PC-9 (cell line): ENCODE results near the gene IQSEC1. TPM values are rescaled to one million over a fixed set of nuclear protein-coding genes. Genes with fewer than 3 reads are reported as not detected.

Source experiments
- BruUV-seq: library from RNA; stranded (reverse); fragments of 400-500 nt; replicated peaks from 2 replicates; lab custom pipeline; 2021; lab: Mats Ljungman, UMichigan
- CTCF ChIA-PET: fragments of 300-600 bp; sonication (Branson Sonifier 250); formaldehyde crosslinking; loops from one replicate; lab custom pipeline; 2022; ENCODE audit warnings: antibody characterized with exemption; lab: Charles Lee
- POLR2A ChIA-PET: fragments of 300-600 bp; sonication (Branson Sonifier 250); formaldehyde crosslinking; loops from one replicate; lab custom pipeline; 2022; ENCODE audit warnings: antibody characterized with exemption; ENCODE audit not compliant: unreplicated experiment; lab: Charles Lee
- DNase-seq, 2 experiments: peaks; one replicate each; pipeline versions ENCODE4 v3.0.0 to v3.0.0-alpha.2; 2015 to 2022; ENCODE audit warnings: mixed read lengths in 1 of 2
- H2AFZ ChIP-seq: fragments of 200-600 bp; sonication (generic); 2 replicates; pipeline ENCODE4 v1.8.1; 2017; ENCODE audit warnings: antibody characterized with exemption
- H3F3A ChIP-seq: fragments of 200-600 bp; sonication (generic); 2 replicates; pipeline ENCODE4 v1.8.1; 2017; ENCODE audit warnings: antibody characterized with exemption, mild to moderate bottlenecking, low read depth; ENCODE audit not compliant: insufficient read depth
- H3K27ac ChIP-seq: fragments of 200-600 bp; sonication (generic); 2 replicates; pipeline ENCODE4 v1.6.1; 2016; ENCODE audit warnings: mixed run types
- H3K27me3 ChIP-seq: fragments of 200-600 bp; sonication (generic); 2 replicates; pipeline ENCODE4 v1.6.1; 2016; ENCODE audit warnings: low read depth, mixed run types; ENCODE audit not compliant: insufficient read depth
- H3K36me3 ChIP-seq: fragments of 200-600 bp; sonication (generic); 2 replicates; pipeline ENCODE4 v1.6.1; 2016; ENCODE audit warnings: low read depth, mixed run types
- H3K4me1 ChIP-seq: fragments of 200-600 bp; sonication (generic); replicated peaks from 2 replicates; pipeline ENCODE4 v1.6.1; 2016; ENCODE audit warnings: mixed run types; ENCODE audit not compliant: insufficient read depth
- H3K4me2 ChIP-seq: fragments of 200-600 bp; sonication (generic); 2 replicates; pipeline ENCODE4 v1.6.1; 2017; ENCODE audit warnings: mixed run types
- H3K4me3 ChIP-seq: fragments of 200-600 bp; sonication (generic); 2 replicates; pipeline ENCODE4 v1.6.1; 2016; ENCODE audit warnings: mixed run types
- H3K79me2 ChIP-seq: fragments of 200-600 bp; sonication (generic); 2 replicates; pipeline ENCODE4 v1.6.1; 2017; ENCODE audit warnings: low read depth, mixed run types
- H3K9me2 ChIP-seq: fragments of 200-600 bp; sonication (generic); 2 replicates; pipeline ENCODE4 v1.8.1; 2017; ENCODE audit warnings: mild to moderate bottlenecking; ENCODE audit not compliant: insufficient read depth
- H3K9me3 ChIP-seq: fragments of 200-600 bp; sonication (generic); 2 replicates; pipeline ENCODE4 v1.8.1; 2016; ENCODE audit warnings: low read depth; ENCODE audit not compliant: insufficient read depth
- H4K20me1 ChIP-seq: fragments of 200-600 bp; sonication (generic); 2 replicates; pipeline ENCODE4 v1.8.1; 2017; ENCODE audit not compliant: insufficient read depth
- CTCF ChIP-seq: fragments of 200-600 bp; sonication (generic); conservative IDR thresholded peaks from 2 replicates; pipeline ENCODE4 v1.6.1; 2017; ENCODE audit warnings: mixed run types, antibody characterized with exemption, mild to moderate bottlenecking, moderate library complexity
- EZH2 ChIP-seq: fragments of 200-600 bp; sonication (generic); IDR thresholded peaks from 2 replicates; pipeline ENCODE4 v1.8.0; 2017; ENCODE audit warnings: antibody characterized with exemption, low read depth
- intact Hi-C: fragments of 100-400 bp; cut with micrococcal nuclease; formaldehyde crosslinking; loops from one replicate; pipeline ENCODE4 v1.10.0; 2022; ENCODE audit not compliant: unreplicated experiment
- total RNA-seq: library from RNA; stranded (reverse); gene quantifications from 2 replicates; pipeline ENCODE4 v1.2.3, GENCODE V29; 2021

IQSEC1 gene
- total RNA-seq, 1 experiment from 2014 or later: 30.7 TPM

GRCh38 chr3:13064159-13064868, 8.9 kb downstream of the IQSEC1 start:
- no peak for DNase-seq
- H3K4me3 ChIP-seq: no peak overlapping the region
- TF ChIP-seq CTCF (no peak), EZH2 (no peak)
- no peaks in the 10 kb centered on the region for H3K27me3 ChIP-seq
- H3K4me1 ChIP-seq: peaks cover 18% of the 10 kb centered on the region
- no peaks in the 10 kb centered on the region for H3K9me3 ChIP-seq
- H3F3A ChIP-seq: peaks cover 9% of the 10 kb centered on the region; the same call in 1 of the 2 replicates
- no peaks in the 10 kb centered on the region for H3K9me2 ChIP-seq
- BruUV-seq: no TSS peak
- H3K36me3 ChIP-seq: no peaks in the 10 kb centered on the region
- H3K4me2 ChIP-seq: no peak overlapping the region
- no peaks in the 10 kb centered on the region for H4K20me1 ChIP-seq
- H2AFZ ChIP-seq: no peak overlapping the region
- ChIA-PET CTCF (interaction anchor here (0.6 kb wide), 1 partner anchor 367 kb away, joined by 5 read pairs; no protein-coding TSS in a partner anchor), POLR2A (no interaction called here)
- intact Hi-C loops: loop anchor here (5.0 kb wide), 1 partner anchor 67 kb away; no protein-coding TSS in a partner anchor
- H3K79me2 ChIP-seq: no peaks in the 10 kb centered on the region
- H3K27ac ChIP-seq: no peak overlapping the region

GRCh38 chr3:13063225-13063624, 10.0 kb downstream of the IQSEC1 start:
- no peaks in the 10 kb centered on the region for H3K9me3 ChIP-seq
- H3K4me2 ChIP-seq: peak overlapping the region; percentile 32
- intact Hi-C loops: loop anchor here (2.0 to 5.0 kb wide), 2 partner anchors 40 to 66 kb away; no protein-coding TSS in a partner anchor
- H3K27ac ChIP-seq: no peak overlapping the region
- peaks cover 20% of the 10 kb centered on the region for H3K4me1 ChIP-seq
- ChIA-PET CTCF (interaction anchor here (0.5 kb wide), 1 partner anchor 41 kb away, joined by 3 read pairs; no protein-coding TSS in a partner anchor), POLR2A (no interaction called here)
- H2AFZ ChIP-seq: no peak overlapping the region
- H3K79me2 ChIP-seq: no peaks in the 10 kb centered on the region
- no peak for TF ChIP-seq EZH2
- TF ChIP-seq CTCF: no peak
- BruUV-seq: no TSS peak
- peak; percentile 77 to 80 for DNase-seq
- no peaks in the 10 kb centered on the region for H3K27me3 ChIP-seq
- no peaks in the 10 kb centered on the region for H4K20me1 ChIP-seq
- no peak overlapping the region for H3K4me3 ChIP-seq
- peaks cover 9% of the 10 kb centered on the region; the same call in 1 of the 2 replicates for H3F3A ChIP-seq
- H3K9me2 ChIP-seq: no peaks in the 10 kb centered on the region
- H3K36me3 ChIP-seq: no peaks in the 10 kb centered on the region

GRCh38 chr3:13062647-13063046, 10.6 kb downstream of the IQSEC1 start:
- no peak overlapping the region for H3K4me3 ChIP-seq
- no peaks in the 10 kb centered on the region for H3K27me3 ChIP-seq
- peaks cover 15% of the 10 kb centered on the region; the same call in 1 of the 2 replicates for H3F3A ChIP-seq
- no peak overlapping the region for H2AFZ ChIP-seq
- ChIA-PET POLR2A (no interaction called here), CTCF (interaction anchor here (0.5 kb wide), 1 partner anchor 40 kb away, joined by 3 read pairs; no protein-coding TSS in a partner anchor)
- peaks cover 26% of the 10 kb centered on the region for H3K4me1 ChIP-seq
- H3K4me2 ChIP-seq: peak overlapping the region; percentile 32; the same call in 1 of the 2 replicates
- no TSS peak for BruUV-seq
- H3K9me3 ChIP-seq: no peaks in the 10 kb centered on the region
- no peaks in the 10 kb centered on the region for H4K20me1 ChIP-seq
- no peaks in the 10 kb centered on the region for H3K36me3 ChIP-seq
- H3K79me2 ChIP-seq: no peaks in the 10 kb centered on the region
- no peaks in the 10 kb centered on the region for H3K9me2 ChIP-seq
- intact Hi-C loops: loop anchor here (2.0 to 5.0 kb wide), 2 partner anchors 40 to 65 kb away; no protein-coding TSS in a partner anchor
- no peak for DNase-seq
- no peak overlapping the region for H3K27ac ChIP-seq
- TF ChIP-seq EZH2: no peak
- TF ChIP-seq CTCF: no peak
